ENCODE data around the gene FOXP1. TPM values are rescaled to one million over a fixed set of nuclear protein-coding genes. Genes with fewer than 3 reads are reported as not detected.

The FOXP1 gene
- total and polyA plus RNA-seq, 2 of the 8 experiments (the other 6 are each of a cell fraction or from before 2014, with no cell fraction given) = 13.9 to 25.4 TPM

DNA sequence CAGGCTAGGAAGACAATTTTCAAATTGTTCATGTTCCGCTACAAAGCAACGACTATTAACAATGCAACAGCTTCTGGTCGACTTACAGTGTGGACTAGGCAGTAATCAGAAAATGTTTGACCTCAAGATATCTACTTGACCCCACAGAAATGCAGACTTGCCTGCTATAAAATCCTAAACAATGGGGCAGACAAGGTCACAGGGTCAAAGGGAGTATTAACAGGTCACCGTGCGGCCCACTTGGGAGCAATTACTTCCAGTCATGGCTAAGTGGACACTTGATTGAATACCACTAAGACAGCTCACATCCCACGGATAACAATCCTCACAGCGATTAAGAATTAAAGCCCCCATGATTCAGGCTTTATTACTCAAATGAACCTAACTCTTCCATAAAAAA is 58.9 kb downstream of the FOXP1 start:
- FAIRE-seq = no peak
- H2BK15ac ChIP-seq (ENCODE audit: low read length) = no peak overlapping the region
- ChIA-PET CTCF (ENCODE audit: partially characterized antibody) (interaction anchor here (0.7 to 2.0 kb wide), 3 partner anchors 11 to 15 kb away, joined by 3 to 7 read pairs (median 3); no protein-coding TSS in a partner anchor), POLR2A (ENCODE audit: partially characterized antibody) (no interaction called here)
- no peak overlapping the region for H4K5ac ChIP-seq (ENCODE audit: insufficient read length, low read depth, low read length)
- no peak overlapping the region for H3K4me2 ChIP-seq (ENCODE audit: insufficient read depth in 1 of 2, low read depth in 2 of 2, low read length in 2 of 2)
- H3K4me1 ChIP-seq (replicated peaks in 1 of 4; ENCODE audit: control insufficient read depth in 3 of 4, insufficient read depth in 4 of 4, low read length in 3 of 4) = peaks cover 0 to 8% (median 1%) of the 10 kb centered on the region in 4 experiments; a peak in 4 of 7 replicates
- no peak overlapping the region for H2BK120ac ChIP-seq (replicated peaks; ENCODE audit: low read depth, low read length)
- no peak overlapping the region for H2BK20ac ChIP-seq (ENCODE audit: low read length)
- no peak overlapping the region for H2BK12ac ChIP-seq (ENCODE audit: low read depth, low read length)
- no peak overlapping the region for H4K91ac ChIP-seq (replicated peaks; ENCODE audit: insufficient read length, low read length)
- no peak overlapping the region for H3K9ac ChIP-seq (replicated peaks in 1 of 4; ENCODE audit: extremely low read depth in 1 of 4, low read depth in 3 of 4, low read length in 3 of 4)
- H3K23me2 ChIP-seq (ENCODE audit: low read depth, low read length) = no peaks in the 10 kb centered on the region
- no peaks in the 10 kb centered on the region for H3K27me3 ChIP-seq (replicated peaks in 1 of 4; ENCODE audit: control insufficient read depth in 3 of 4, extremely low read depth in 1 of 4, insufficient read depth in 3 of 4, low read length in 3 of 4)
- H3K9me3 ChIP-seq (ENCODE audit: insufficient read depth in 2 of 2, low read depth in 1 of 2, low read length in 1 of 2) = no peaks in the 10 kb centered on the region
- no peaks in the 10 kb centered on the region for H3K79me1 ChIP-seq (ENCODE audit: low read depth, low read length)
- no peak overlapping the region for H2AFZ ChIP-seq (ENCODE audit: low read length)
- H3K18ac ChIP-seq (ENCODE audit: extremely low read depth, low read length) = no peak overlapping the region
- no peak overlapping the region for H3K4ac ChIP-seq (replicated peaks; ENCODE audit: insufficient read length, low read depth, low read length)
- H4K20me1 ChIP-seq (replicated peaks in 1 of 2; ENCODE audit: control insufficient read depth in 1 of 2, insufficient read depth in 2 of 2, low read length in 2 of 2) = no peaks in the 10 kb centered on the region
- H3K56ac ChIP-seq (replicated peaks; ENCODE audit: insufficient read length, low read depth, low read length) = no peak overlapping the region
- H3K14ac ChIP-seq (ENCODE audit: insufficient read length) = no peak overlapping the region
- no peaks in the 10 kb centered on the region for H3K79me2 ChIP-seq (ENCODE audit: control insufficient read depth in 1 of 2, insufficient read depth in 2 of 2, low read length in 2 of 2)
- H3K36me3 ChIP-seq (ENCODE audit: control insufficient read depth in 2 of 4, insufficient read depth in 4 of 4, low read length in 3 of 4) = no peaks in the 10 kb centered on the region
- no peak overlapping the region for H3K4me3 ChIP-seq (ENCODE audit: extremely low read depth in 1 of 4, insufficient read depth in 2 of 4, low read depth in 3 of 4, low read length in 4 of 4)
- H3K23ac ChIP-seq (ENCODE audit: insufficient read length) = no peak overlapping the region
- no peak overlapping the region for H2BK5ac ChIP-seq (ENCODE audit: low read depth, low read length)
- H4K8ac ChIP-seq (ENCODE audit: extremely low read depth, insufficient read depth, low read length) = no peak overlapping the region
- H2AK5ac ChIP-seq (ENCODE audit: low read depth, low read length) = no peak overlapping the region
- DNase-seq (ENCODE audit: low read depth in 1 of 2, low spot score in 2 of 2) = no peak
- no peak overlapping the region for H3K27ac ChIP-seq (ENCODE audit: low read depth, low read length)
- 80% methylated on average over 7 of the region's 7 CpGs; no CpG with 5 or more reads in 1 of the 2 experiments for WGBS, 2 experiments (ENCODE audit: extremely low coverage in 1 of 2, insufficient coverage in 1 of 2, insufficient read length in 1 of 2, insufficient replicate concordance in 2 of 2, low coverage in 1 of 2, low lambda C conversion rate in 2 of 2, missing lambda C conversion rate in 1 of 2)

Data from H1 (cell line).